Keratinocyte (primary cell): ENCODE measurements around the gene RSPH1. TPM values are rescaled to one million over a fixed set of nuclear protein-coding genes. Genes with fewer than 3 reads are reported as not detected.
A peak's percentile ranks its signal among the peaks of the same experiment; 100 is the strongest.

Experiments used
- DNase-seq: peaks from one replicate; pipeline ENCODE4 v3.0.0-alpha.2; 2011; ENCODE audit warnings: low read depth, missing footprints, low spot score
- FAIRE-seq: peaks from 2 replicates; lab custom pipeline; 2011; peaks lifted over from hg19 to GRCh38; lab: Jason Lieb, UNC
- H2AFZ ChIP-seq: 2 replicates; pipeline ENCODE4 v1.6.0; 2012; ENCODE audit warnings: low read length, control low read depth, inconsistent platforms; ENCODE audit not compliant: control insufficient read depth
- H3K27ac ChIP-seq: 2 replicates; pipeline ENCODE4 v1.5.1; 2011; ENCODE audit warnings: low read length; ENCODE audit not compliant: control insufficient read depth, insufficient read depth
- H3K27me3 ChIP-seq: 3 replicates; pipeline ENCODE4 v1.6.0; 2011; ENCODE audit warnings: low read length; ENCODE audit not compliant: control insufficient read depth, insufficient read depth; ENCODE audit errors: extremely low read depth
- H3K36me3 ChIP-seq, 2 experiments: 2 replicates in 1 of 2; 3 replicates in 1 of 2; pipeline ENCODE4 v1.5.1; 2011; ENCODE audit warnings: low read length in 2 of 2, mild to moderate bottlenecking in 1 of 2; ENCODE audit not compliant: control insufficient read depth in 2 of 2, insufficient read depth in 2 of 2; ENCODE audit errors: extremely low read depth in 1 of 2
- H3K4me1 ChIP-seq: 3 replicates; pipeline ENCODE4 v1.5.1; 2011; ENCODE audit warnings: low read length; ENCODE audit not compliant: control insufficient read depth, insufficient read depth; ENCODE audit errors: extremely low read depth
- H3K4me2 ChIP-seq: 3 replicates; pipeline ENCODE4 v1.6.0; 2011; ENCODE audit warnings: low read depth, low read length; ENCODE audit not compliant: control insufficient read depth, insufficient read depth; ENCODE audit errors: extremely low read depth
- H3K4me3 ChIP-seq, 3 experiments: fragments of 200-600 bp in 1 of 3; sonication (generic) in 1 of 3; 2 replicates in 2 of 3; 3 replicates in 1 of 3; pipeline ENCODE4 v1.5.1; 2011 to 2016; ENCODE audit warnings: low read length in 3 of 3, mild to moderate bottlenecking in 3 of 3, control low read depth in 2 of 3, inconsistent platforms in 1 of 3, low read depth in 1 of 3, mixed read lengths in 1 of 3, mixed run types in 1 of 3, moderate library complexity in 1 of 3; ENCODE audit not compliant: control insufficient read depth in 2 of 3, insufficient read depth in 2 of 3; ENCODE audit errors: extremely low read depth in 1 of 3
- H3K79me2 ChIP-seq: 2 replicates; pipeline ENCODE4 v1.6.0; 2012; ENCODE audit warnings: low read length; ENCODE audit not compliant: control insufficient read depth, insufficient read depth
- H3K9ac ChIP-seq: 3 replicates; pipeline ENCODE4 v1.6.0; 2011; ENCODE audit warnings: low read length; ENCODE audit not compliant: control insufficient read depth, insufficient read depth; ENCODE audit errors: extremely low read depth
- H3K9me1 ChIP-seq: 3 replicates; pipeline ENCODE4 v1.6.0; 2011; ENCODE audit warnings: low read length; ENCODE audit not compliant: control insufficient read depth, insufficient read depth; ENCODE audit errors: extremely low read depth
- H3K9me3 ChIP-seq: 2 replicates; pipeline ENCODE4 v1.5.1; 2012; ENCODE audit warnings: low read depth, low read length; ENCODE audit not compliant: control insufficient read depth
- H4K20me1 ChIP-seq: 3 replicates; pipeline ENCODE4 v1.6.0; 2011; ENCODE audit warnings: low read length; ENCODE audit not compliant: control insufficient read depth, insufficient read depth; ENCODE audit errors: extremely low read depth
- CTCF ChIP-seq, 3 experiments: IDR thresholded peaks in 1 of 3; conservative IDR thresholded peaks in 1 of 3; optimal IDR thresholded peaks in 1 of 3; 2 replicates in 2 of 3; 3 replicates in 1 of 3; pipeline versions ENCODE3 to v1.5.1; 2011; ENCODE audit warnings: low read length in 3 of 3, mild to moderate bottlenecking in 3 of 3, moderate library complexity in 2 of 3, control low read depth in 1 of 3, inconsistent platforms in 1 of 3; ENCODE audit not compliant: insufficient read depth in 2 of 3; ENCODE audit errors: extremely low read depth in 1 of 3
- EZH2 ChIP-seq: IDR thresholded peaks from one replicate; pipeline ENCODE4 v1.6.1; 2012; ENCODE audit warnings: inconsistent platforms, mild to moderate bottlenecking, low read length, moderate library complexity
- dilution Hi-C: fragments of 300-500 bp; cut with MboI; formaldehyde crosslinking; loops from one replicate; pipeline ENCODE4 v1.7.0; 2020; ENCODE audit warnings: low sequenced_read_pairs; ENCODE audit not compliant: extremely low pct_ligation_motif_present
- polyA plus RNA-seq, 5 experiments: library from polyadenylated mRNA; depleted of rRNA in 3 of 5; stranded (reverse) in 3 of 5; stranded (forward) in 1 of 5; unstranded in 1 of 5; fragments of >200 nt; gene quantifications; 1 replicate in 1 of 5; 2 replicates in 3 of 5; 3 replicates in 1 of 5; pipeline versions ENCODE4 v1.2.1 to v1.2.3, GENCODE V29; 2011 to 2012; ENCODE audit warnings: missing spikeins in 2 of 5, low read depth in 1 of 5, low replicate concordance in 1 of 5

The RSPH1 gene
- polyA plus RNA-seq, 1 donor (not counting 4 experiments of a cell fraction or from before 2014, with no cell fraction given), result 0.50 TPM

GRCh38 chr21:42525029-42525581, 29.1 kb upstream of the RSPH1 start:
- Histone ChIP-seq H3K36me3 (peaks cover 4 to 5% of the 10 kb centered on the region in 2 experiments), H3K27me3 (no peaks in the 10 kb centered on the region), H2AFZ (no peak overlapping the region), H3K9me1 (no peaks in the 10 kb centered on the region), H3K9me3 (no peaks in the 10 kb centered on the region), H4K20me1 (no peaks in the 10 kb centered on the region), H3K27ac (no peak overlapping the region), H3K9ac (no peak overlapping the region), H3K4me1 (peaks cover 5% of the 10 kb centered on the region), H3K4me3 (no peak overlapping the region), H3K4me2 (peak overlapping the region; percentile 4), H3K79me2 (no peaks in the 10 kb centered on the region)
- dilution Hi-C loops, result no loop called here
- no peak for TF ChIP-seq EZH2
- no peak for TF ChIP-seq CTCF (optimal IDR thresholded peaks at IDR 0.05 in 1 of 3, IDR thresholded peaks at IDR 0.05 in 1 of 3, conservative IDR thresholded peaks at IDR 0.05 in 1 of 3; ENCODE audit: extremely low read depth in 1 of 3, insufficient read depth in 2 of 3, low read length in 3 of 3)
- DNase-seq, result no peak
- no peak for FAIRE-seq

GRCh38 chr21:42524341-42525028, 28.5 kb upstream of the RSPH1 start:
- H3K4me2 ChIP-seq, result peak overlapping the region; percentile 4
- no peak overlapping the region for H3K9ac ChIP-seq
- FAIRE-seq (no peak), DNase-seq (no peak)
- dilution Hi-C loops, result no loop called here
- H2AFZ ChIP-seq, result no peak overlapping the region
- peaks cover 4 to 5% of the 10 kb centered on the region in 2 experiments for H3K36me3 ChIP-seq
- H3K4me3 ChIP-seq, result no peak overlapping the region
- no peaks in the 10 kb centered on the region for H4K20me1 ChIP-seq
- no peaks in the 10 kb centered on the region for H3K9me3 ChIP-seq
- H3K9me1 ChIP-seq, result no peaks in the 10 kb centered on the region
- no peaks in the 10 kb centered on the region for H3K79me2 ChIP-seq
- peaks cover 5% of the 10 kb centered on the region for H3K4me1 ChIP-seq
- TF ChIP-seq CTCF (optimal IDR thresholded peaks at IDR 0.05 in 1 of 3, IDR thresholded peaks at IDR 0.05 in 1 of 3, conservative IDR thresholded peaks at IDR 0.05 in 1 of 3; ENCODE audit: extremely low read depth in 1 of 3, insufficient read depth in 2 of 3, low read length in 3 of 3) (no peak), EZH2 (no peak)
- H3K27ac ChIP-seq, result no peak overlapping the region
- no peaks in the 10 kb centered on the region for H3K27me3 ChIP-seq
